Measurements from ENCODE around the gene NCAPD2. TPM values are rescaled to one million over a fixed set of nuclear protein-coding genes. Genes with fewer than 3 reads are reported as not detected.

Gene NCAPD2
- total and polyA plus RNA-seq, 2 of the 4 experiments (the other 2 are of a cell fraction) = 35.6 to 57.9 TPM

DNA sequence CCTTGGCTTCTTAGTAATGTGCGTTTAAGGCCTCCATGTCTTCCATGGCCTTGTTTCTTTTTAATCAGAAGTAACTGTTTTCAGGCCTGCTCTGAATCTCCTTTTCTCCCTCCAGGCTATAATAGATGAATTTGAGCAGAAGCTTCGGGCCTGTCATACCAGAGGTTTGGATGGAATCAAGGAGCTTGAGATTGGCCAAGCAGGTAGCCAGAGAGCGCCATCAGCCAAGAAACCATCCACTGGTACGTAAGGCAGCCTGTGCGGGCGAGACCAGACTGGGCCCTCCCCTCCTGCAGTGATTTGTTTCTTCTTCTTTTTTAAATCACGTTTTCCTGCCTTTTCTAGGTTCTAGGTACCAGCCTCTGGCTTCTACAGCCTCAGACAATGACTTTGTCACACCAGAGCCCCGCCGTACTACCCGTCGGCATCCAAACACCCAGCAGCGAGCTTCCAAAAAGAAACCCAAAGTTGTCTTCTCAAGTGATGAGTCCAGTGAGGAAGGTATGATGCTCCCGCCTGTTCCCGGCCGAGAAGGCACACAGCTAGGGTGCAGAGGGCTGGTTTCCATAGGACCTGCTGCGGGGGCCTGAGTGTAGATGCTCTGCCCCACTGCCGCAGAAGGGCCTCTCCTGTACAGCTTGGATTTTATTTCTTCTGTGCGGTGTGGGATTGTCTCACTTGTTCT is 36.8 kb downstream of the NCAPD2 start:
- ATAC-seq (ENCODE audit: low read depth) (no peak), DNase-seq (no peak)
- H3K4me2 ChIP-seq (ENCODE audit: low read depth, low read length) = no peak overlapping the region
- H2AK9ac ChIP-seq (replicated peaks; ENCODE audit: low read depth, low read length, poor library complexity) = no peak overlapping the region
- no peaks in the 10 kb centered on the region for H3K9me1 ChIP-seq (ENCODE audit: insufficient read depth, low read length)
- H3K4me1 ChIP-seq (ENCODE audit: control insufficient read depth, insufficient read depth, low read length) = peaks cover 9% of the 10 kb centered on the region
- H3K27me3 ChIP-seq (ENCODE audit: control insufficient read depth, insufficient read depth, low read length) = no peaks in the 10 kb centered on the region
- peaks cover 10 to 52% of the 10 kb centered on the region in 2 experiments for H3K79me1 ChIP-seq (ENCODE audit: low read depth in 1 of 2, low read length in 2 of 2)
- no peak overlapping the region for H3K27ac ChIP-seq (ENCODE audit: insufficient read depth, low read length)
- peaks cover 51% of the 10 kb centered on the region for H3K36me3 ChIP-seq (ENCODE audit: control insufficient read depth, insufficient read depth, low read length)
- H2BK5ac ChIP-seq (ENCODE audit: low read depth, low read length, poor library complexity, severe bottlenecking) = no peak overlapping the region
- in situ Hi-C loops (cut with MboI; ENCODE audit: low sequenced_read_pairs) = no loop called here
- no peak overlapping the region for H3K18ac ChIP-seq (ENCODE audit: low read depth, low read length)
- H2BK120ac ChIP-seq (ENCODE audit: low read depth, low read length) = no peak overlapping the region
- WGBS, 2 experiments (ENCODE audit: extremely low coverage in 2 of 2, insufficient read length in 1 of 2) = 98% methylated on average over 10 of the region's 18 CpGs; no CpG with 5 or more reads in 1 of the 2 experiments
- no peak overlapping the region for H3K56ac ChIP-seq (ENCODE audit: extremely low read depth, insufficient read depth, low read length)
- POLR2A ChIA-PET (ENCODE audit: unreplicated experiment) = no interaction called here
- H4K20me1 ChIP-seq (ENCODE audit: insufficient read depth, low read length) = peaks cover 14% of the 10 kb centered on the region
- H4K5ac ChIP-seq (ENCODE audit: low read depth, low read length) = no peak overlapping the region
- no peak overlapping the region for H3K4ac ChIP-seq (ENCODE audit: low read depth, low read length)
- intact Hi-C loops (cut with micrococcal nuclease) = no loop called here
- dilution Hi-C loops (cut with HindIII; ENCODE audit: low sequenced_read_pairs, unreplicated experiment) = no loop called here
- no TSS peak for BruUV-seq (replicated peaks)
- no peak overlapping the region for H2AK5ac ChIP-seq (ENCODE audit: low read depth, low read length)
- no peak overlapping the region for H4K91ac ChIP-seq (ENCODE audit: insufficient read depth, low read depth, low read length)
- no peak overlapping the region for H3K9ac ChIP-seq (ENCODE audit: low read depth, low read length)
- H3K4me3 ChIP-seq (ENCODE audit: insufficient read depth, low read depth, low read length) = no peak overlapping the region
- H3K23ac ChIP-seq (ENCODE audit: low read depth, low read length) = 0 out of 2 replicates have a peak overlapping the region, but pooled peaks have one; percentile 40
- no peak overlapping the region for H4K8ac ChIP-seq (ENCODE audit: low read depth in 2 of 2, low read length in 2 of 2)
- CTCF ChIA-PET = no interaction called here
- H3K9me3 ChIP-seq (ENCODE audit: control insufficient read depth, insufficient read depth, low read length) = no peaks in the 10 kb centered on the region
- no peak overlapping the region for H2AFZ ChIP-seq (replicated peaks; ENCODE audit: low read length, poor library complexity)
- no peak for TF ChIP-seq MAFK (IDR thresholded peaks at IDR 0.05; ENCODE audit: low read depth, low read length)
- no peak for TF ChIP-seq MAZ (IDR thresholded peaks at IDR 0.05; ENCODE audit: borderline replicate concordance, low read depth, low read length)
- TF ChIP-seq RFX5 (IDR thresholded peaks at IDR 0.05; ENCODE audit: low read depth, low read length) = no peak
- TF ChIP-seq POLR2A (IDR thresholded peaks at IDR 0.05; ENCODE audit: low read depth, low read length) = no peak
- TF ChIP-seq RAD21 (IDR thresholded peaks at IDR 0.05; ENCODE audit: low read length) = no peak
- TF ChIP-seq SMC3 (IDR thresholded peaks at IDR 0.05; ENCODE audit: low read depth, low read length) = no peak
- TF ChIP-seq RCOR1 (IDR thresholded peaks at IDR 0.05; ENCODE audit: insufficient replicate concordance, low read length) = no peak
- no peak for TF ChIP-seq BHLHE40 (IDR thresholded peaks at IDR 0.05; ENCODE audit: low read depth, low read length)
- TF ChIP-seq, protein P1, sequence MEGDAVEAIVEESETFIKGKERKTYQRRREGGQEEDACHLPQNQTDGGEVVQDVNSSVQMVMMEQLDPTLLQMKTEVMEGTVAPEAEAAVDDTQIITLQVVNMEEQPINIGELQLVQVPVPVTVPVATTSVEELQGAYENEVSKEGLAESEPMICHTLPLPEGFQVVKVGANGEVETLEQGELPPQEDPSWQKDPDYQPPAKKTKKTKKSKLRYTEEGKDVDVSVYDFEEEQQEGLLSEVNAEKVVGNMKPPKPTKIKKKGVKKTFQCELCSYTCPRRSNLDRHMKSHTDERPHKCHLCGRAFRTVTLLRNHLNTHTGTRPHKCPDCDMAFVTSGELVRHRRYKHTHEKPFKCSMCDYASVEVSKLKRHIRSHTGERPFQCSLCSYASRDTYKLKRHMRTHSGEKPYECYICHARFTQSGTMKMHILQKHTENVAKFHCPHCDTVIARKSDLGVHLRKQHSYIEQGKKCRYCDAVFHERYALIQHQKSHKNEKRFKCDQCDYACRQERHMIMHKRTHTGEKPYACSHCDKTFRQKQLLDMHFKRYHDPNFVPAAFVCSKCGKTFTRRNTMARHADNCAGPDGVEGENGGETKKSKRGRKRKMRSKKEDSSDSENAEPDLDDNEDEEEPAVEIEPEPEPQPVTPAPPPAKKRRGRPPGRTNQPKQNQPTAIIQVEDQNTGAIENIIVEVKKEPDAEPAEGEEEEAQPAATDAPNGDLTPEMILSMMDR (conservative IDR thresholded peaks at IDR 0.05; ENCODE audit: low read depth, low read length) = no peak
- no peak for TF ChIP-seq NFE2L2 (IDR thresholded peaks at IDR 0.05; ENCODE audit: low read depth, low read length)
- no peak for TF ChIP-seq MXI1 (IDR thresholded peaks at IDR 0.05; ENCODE audit: borderline replicate concordance, low read depth, low read length)
- TF ChIP-seq CHD1 (IDR thresholded peaks at IDR 0.05; ENCODE audit: low read depth, low read length) = no peak
- TF ChIP-seq, protein P2, sequence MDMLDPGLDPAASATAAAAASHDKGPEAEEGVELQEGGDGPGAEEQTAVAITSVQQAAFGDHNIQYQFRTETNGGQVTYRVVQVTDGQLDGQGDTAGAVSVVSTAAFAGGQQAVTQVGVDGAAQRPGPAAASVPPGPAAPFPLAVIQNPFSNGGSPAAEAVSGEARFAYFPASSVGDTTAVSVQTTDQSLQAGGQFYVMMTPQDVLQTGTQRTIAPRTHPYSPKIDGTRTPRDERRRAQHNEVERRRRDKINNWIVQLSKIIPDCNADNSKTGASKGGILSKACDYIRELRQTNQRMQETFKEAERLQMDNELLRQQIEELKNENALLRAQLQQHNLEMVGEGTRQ (IDR thresholded peaks at IDR 0.05; ENCODE audit: low read depth, low read length) = no peak
- no peak for TF ChIP-seq CEBPB (IDR thresholded peaks at IDR 0.05; ENCODE audit: low read depth, low read length)
- no peak overlapping the region for H3K14ac ChIP-seq (replicated peaks; ENCODE audit: low read depth, low read length)
- no peak overlapping the region for H2BK20ac ChIP-seq (ENCODE audit: low read depth, low read length)
- H2BK15ac ChIP-seq (ENCODE audit: low read depth, low read length) = no peak overlapping the region
